ENCODE data around the gene CGRRF1. TPM values are rescaled to one million over a fixed set of nuclear protein-coding genes. Genes with fewer than 3 reads are reported as not detected.

Gene CGRRF1
- total and polyA plus RNA-seq, 9 of the 15 experiments (the other 6 are each of a cell fraction or from before 2014, with no cell fraction given), result 2.8 to 15.8 (median 4.6) TPM

GRCh38 chr14:54509546-54510501 lies at the start of gene CGRRF1 (continued):
- TF ChIP-seq E2F4 (CRISPR knock-in tag; IDR thresholded peaks at IDR 0.05; ENCODE audit: low read depth), result no peak
- peak; percentile 95 for TF ChIP-seq ZKSCAN1 (IDR thresholded peaks at IDR 0.05; ENCODE audit: low read depth, low read length)
- TF ChIP-seq PHF8 (IDR thresholded peaks at IDR 0.05; ENCODE audit: borderline replicate concordance, low read length), result peak; percentile 72; the same call in 1 of the 2 replicates
- TF ChIP-seq RFX1 (IDR thresholded peaks at IDR 0.05), result no peak
- peak; percentile 71; the same call in 1 of the 2 replicates for TF ChIP-seq ZFX (CRISPR knock-in tag; IDR thresholded peaks at IDR 0.05)
- TF ChIP-seq ZNF133 (CRISPR knock-in tag; IDR thresholded peaks at IDR 0.05), result no peak
- no peak for TF ChIP-seq IRF1 (CRISPR knock-in tag; IDR thresholded peaks at IDR 0.05; ENCODE audit: borderline replicate concordance)
- TF ChIP-seq SIN3B (IDR thresholded peaks at IDR 0.05; ENCODE audit: low read depth), result no peak

Measured in K562 (cell line).